8988T (cell line): Measurements from ENCODE around the gene RETN.
"Not testable (repeated sequence)": the region's sequence is repeated elsewhere in the genome, so short reads cannot be mapped to it uniquely, and the experiment has no call there.

Source experiments
- DNase-seq: peaks from one replicate; pipeline ENCODE4 v3.0.0; 2011

RETN gene

DNA sequence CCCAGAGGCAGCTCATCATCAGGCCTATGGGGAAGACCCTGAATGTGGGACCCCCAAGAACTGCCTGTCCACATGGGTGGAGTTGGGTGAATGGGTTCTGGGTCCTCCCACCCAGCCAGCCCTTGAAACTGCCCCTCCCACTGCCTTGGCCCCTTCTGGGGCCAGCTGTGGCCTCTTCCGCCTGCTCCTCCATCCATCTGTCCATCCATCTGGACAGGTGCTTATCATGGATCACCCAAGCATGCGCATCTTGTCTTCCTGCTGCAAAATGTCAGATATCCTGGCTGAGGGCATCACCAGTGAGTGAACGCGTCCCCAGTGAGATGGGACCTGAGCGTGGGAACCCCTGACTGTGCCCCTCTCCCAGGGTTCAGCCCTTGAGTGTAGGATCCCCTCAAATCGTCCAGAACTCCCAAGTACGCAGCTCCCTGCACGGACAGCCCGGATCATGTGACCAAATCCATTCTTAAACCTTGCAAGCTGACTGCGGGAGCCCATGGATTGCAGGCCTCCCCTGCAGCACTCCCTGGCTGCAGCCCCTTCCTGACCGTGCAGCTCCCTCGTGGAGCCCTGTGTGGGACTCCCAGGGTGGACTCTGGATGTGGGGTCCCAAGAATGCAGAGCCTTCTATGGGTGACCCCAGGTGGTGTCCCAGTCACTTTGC lies 29.9 kb upstream of the RETN start:
- DNase-seq: no peak

DNA sequence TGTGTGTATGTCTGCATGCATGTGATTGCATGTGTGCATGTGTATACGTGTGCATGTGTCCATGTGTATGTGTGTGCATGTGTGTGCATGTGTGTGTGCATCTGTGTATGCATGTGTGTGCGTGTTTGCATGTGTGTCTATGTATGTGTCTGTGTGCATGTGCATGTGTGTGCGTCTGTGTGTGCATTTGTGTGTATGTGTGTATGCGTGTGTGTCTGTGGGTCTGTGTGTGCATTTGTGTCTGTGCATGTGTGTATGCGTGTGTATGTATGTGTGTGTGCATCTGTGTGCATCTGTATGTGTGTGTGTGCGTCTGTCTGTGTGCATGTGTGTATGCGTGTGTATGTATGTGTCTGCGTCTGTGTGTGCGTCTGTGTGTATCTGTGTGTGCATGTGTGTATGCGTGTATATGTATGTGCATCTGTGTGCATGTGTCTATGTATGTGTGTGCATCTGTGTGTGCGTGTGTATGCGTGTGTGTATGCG lies 28.9 kb upstream of the RETN start:
- no peak for DNase-seq

DNA sequence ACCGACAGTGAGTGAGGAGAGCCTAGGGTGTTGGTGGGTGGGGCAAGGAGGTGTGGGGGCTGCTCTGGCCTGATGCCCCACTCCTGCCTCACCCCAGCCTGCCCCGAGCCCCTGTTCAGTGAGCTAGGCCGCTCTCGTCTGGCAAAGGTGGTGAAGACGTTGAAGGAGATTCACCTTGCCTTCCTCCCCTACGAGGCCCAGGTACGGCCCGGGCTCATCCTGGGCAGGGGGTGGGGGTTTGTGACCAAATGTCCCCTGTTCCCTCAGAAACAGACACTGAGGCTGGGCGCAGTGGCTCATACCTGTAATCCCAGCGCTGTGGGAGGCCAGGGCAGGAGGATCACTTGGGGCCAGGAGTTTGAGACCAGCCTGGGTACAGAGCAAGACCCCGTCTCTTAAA lies 28.0 kb upstream of the RETN start:
- DNase-seq: no peak

DNA sequence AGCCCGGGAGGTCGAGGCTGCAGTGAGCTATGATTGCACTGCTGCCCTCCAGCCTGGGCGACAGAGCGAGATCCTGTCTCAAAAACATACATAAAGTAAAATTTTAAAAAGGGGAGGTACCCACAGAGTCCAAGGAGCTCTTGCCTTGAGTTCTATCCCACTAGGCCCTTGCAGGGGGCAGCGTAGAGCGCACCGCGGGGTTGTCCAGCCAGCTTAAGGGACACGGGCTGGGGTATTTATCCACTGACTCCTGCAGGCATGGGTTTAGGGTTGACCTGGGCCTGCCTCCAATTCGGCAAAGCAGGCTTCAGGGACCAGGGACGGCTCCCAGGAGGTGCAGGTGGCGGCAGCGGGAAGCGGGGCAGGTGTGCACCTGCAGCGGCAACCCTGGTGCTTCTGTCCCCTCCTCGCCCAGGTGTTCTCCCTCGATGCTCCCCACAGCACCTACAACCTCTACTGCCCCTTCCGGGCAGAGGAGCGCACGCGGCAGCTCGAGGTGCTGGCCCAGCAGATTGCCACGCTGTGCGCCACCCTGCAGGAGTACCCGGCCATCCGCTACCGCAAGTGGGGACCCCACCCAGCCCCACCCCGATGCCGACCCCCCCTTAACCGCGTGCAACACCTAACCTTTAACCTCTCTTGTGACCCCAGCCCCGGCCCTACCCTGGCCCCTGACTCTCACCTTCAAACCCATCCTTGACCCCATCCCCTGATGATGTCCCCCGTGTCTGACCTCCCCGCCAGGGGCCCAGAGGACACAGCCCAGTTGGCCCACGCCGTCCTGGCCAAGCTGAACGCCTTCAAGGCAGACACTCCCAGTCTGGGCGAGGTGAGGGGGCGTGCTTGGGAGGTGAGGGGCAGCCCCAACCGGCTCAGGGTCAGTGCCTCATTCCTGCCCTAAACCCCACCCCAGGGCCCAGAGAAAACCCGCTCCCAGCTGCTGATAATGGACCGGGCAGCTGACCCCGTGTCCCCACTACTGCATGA lies 27.3 kb upstream of the RETN start:
- no peak for DNase-seq

DNA sequence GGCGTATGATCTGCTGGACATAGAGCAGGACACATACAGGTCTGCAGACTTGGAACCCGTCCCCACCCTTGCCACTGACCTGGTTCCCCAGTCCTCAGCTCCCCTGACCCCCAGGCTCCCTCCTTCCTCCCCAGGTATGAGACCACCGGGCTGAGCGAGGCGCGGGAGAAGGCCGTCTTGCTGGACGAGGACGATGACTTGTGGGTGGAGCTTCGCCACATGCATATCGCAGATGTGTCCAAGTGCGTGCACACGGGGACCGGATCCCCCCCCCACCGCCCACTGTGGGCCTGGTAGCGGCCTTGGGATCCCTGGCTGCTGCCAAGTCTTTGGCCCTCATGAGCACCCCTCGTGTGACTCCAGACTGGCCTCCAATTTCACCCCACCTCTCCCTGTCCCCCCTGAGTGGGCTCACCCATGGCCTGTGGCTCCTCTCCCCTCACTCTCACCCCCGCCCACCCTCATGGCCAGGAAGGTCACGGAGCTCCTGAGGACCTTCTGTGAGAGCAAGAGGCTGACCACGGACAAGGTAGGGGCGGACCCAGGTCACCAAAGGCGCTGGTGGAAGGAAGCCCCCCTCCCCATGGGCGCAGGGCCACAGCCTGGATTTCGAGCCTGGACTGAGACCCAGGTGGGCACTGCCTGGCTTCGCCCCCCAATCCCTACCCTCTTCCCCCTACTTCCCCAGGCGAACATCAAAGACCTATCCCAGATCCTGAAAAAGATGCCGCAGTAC lies 26.4 kb upstream of the RETN start:
- DNase-seq: no peak

DNA sequence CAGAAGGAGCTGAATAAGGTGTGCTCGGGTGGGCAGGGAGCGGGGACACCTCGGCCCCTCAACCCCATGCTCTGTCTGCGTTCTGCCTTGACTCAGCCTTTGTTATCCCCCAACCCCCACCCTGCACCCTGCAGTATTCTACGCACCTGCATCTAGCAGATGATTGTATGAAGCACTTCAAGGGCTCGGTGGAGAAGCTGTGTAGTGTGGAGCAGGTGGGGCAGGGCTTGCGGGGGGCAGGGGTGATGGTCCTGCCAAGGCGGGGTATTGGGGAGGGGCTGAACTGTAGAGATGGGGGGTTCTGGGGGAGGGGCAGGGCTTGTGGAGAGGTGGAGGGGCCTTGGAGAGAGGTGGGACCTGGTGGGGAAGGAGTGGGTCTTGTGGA lies 25.8 kb upstream of the RETN start:
- no peak for DNase-seq

DNA sequence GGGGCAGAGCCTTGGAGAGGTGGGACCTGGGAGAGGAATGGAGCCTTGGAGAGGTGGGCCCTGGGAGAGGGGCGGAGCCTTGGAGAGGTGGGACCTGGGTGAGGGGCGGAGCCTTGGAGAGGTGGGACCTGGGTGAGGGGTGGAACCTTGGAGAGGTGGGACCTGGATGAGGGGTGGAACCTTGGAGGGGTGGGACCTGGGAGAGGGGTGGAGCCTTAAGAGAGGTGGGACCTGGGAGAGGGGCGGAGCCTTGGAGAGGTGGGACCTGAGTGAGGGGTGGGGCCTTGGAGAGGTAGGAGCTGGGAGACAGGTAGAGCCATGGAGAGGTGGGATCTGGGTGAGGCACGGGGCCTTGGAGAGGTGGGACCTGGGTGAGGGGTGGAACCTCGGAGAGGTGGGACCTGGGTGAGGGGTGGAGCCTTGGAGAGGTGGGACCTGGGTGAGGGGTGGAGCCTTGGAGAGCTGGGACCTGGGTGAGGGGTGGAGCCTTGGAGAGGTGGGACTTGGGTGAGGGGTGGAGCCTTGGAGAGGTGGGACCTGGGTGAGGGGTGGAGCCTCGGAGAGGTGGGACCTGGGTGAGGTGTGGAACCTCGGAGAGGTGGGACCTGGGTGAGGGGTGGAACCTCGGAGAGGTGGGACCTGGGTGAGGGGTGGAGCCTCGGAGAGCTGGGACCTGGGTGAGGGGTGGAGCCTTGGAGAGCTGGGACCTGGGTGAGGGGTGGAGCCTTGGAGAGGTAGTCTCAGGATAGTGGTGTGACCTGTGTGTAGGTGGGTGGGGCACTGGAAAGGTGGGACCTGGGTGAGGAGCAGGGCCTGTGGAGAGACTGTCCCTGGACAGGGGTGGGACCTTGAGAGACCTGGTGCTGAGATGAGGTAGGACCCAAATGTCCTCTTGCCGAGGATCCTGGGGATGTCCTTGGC lies 25.0 kb upstream of the RETN start:
- not testable (repeated sequence) for DNase-seq

DNA sequence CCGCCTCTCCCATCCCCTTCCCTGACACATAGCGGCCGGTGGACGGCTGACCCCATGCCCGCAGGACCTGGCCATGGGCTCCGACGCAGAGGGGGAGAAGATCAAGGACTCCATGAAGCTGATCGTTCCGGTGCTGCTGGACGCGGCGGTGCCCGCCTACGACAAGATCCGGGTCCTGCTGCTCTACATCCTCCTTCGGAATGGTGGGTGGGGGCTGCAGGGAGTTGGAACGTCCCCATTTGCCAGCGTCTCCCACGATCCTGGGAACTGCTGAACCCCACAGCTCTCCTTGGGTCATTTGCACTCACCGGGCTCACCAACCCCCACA lies 24.3 kb upstream of the RETN start:
- DNase-seq: no peak

DNA sequence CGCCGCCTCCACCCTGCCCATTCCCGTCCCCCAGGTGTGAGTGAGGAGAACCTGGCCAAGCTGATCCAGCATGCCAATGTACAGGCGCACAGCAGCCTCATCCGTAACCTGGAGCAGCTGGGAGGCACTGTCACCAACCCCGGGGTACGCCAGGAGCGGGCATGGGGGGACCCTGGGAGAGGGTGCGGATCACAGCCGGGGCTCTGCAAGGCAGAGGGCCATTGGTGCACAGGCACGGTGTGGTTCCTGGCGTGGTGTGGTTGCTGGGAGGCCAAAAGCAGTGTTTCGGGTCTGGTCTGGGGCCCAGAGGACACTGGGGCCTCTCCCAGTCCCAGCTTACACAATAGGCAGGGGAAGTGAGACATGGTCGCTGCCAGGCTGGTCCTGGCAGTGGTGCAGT lies 23.7 kb upstream of the RETN start:
- DNase-seq: no peak

DNA sequence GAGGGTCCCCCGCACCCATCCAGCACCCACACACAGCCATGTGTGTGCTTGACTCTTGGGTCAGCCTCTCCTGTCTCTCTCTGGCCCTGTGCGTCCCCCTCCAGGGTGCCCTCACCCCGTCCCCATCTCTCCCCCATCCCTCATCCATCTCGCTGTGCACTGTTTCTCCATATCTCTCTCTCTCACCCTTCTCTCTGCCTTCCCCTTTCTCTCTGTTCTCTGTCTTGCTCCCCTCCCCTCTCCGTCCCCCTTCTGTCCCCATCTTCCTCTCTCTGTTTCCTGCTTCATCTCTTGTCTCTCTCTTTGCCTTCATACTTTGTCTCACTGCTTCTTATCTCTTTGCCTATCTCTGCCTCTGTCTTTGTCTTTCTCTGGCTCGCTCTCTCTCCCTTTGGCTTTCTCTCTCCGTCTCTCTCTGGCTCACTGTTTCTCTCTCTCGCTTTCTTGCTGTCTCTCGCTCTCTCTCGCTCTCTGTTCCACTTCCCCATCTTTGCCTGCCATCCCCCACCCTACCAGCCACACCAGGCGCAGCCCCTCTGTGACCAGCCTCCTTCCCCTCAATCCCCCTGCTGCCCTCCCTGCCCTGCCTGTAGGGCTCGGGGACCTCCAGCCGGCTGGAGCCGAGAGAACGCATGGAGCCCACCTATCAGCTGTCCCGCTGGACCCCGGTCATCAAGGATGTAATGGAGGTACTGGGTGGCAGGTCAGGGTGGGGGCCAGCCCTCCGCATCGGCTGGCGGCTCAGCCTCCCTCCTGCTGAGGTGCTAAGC lies 23.0 kb upstream of the RETN start:
- DNase-seq: no peak

DNA sequence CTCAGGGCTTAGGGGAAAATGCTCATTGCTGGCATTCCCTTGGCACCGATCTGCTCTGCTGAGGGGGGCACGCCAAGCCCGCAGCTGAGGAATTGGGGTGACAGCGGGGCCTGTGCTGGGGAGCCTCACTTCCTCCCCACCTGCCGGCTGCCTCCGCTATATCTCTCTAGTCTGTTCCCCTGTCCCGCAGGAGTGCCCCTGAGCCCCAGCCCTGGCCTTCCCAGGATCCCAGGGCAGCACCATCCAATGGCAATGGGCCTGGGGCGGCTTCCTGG lies 22.5 kb upstream of the RETN start:
- DNase-seq: no peak

DNA sequence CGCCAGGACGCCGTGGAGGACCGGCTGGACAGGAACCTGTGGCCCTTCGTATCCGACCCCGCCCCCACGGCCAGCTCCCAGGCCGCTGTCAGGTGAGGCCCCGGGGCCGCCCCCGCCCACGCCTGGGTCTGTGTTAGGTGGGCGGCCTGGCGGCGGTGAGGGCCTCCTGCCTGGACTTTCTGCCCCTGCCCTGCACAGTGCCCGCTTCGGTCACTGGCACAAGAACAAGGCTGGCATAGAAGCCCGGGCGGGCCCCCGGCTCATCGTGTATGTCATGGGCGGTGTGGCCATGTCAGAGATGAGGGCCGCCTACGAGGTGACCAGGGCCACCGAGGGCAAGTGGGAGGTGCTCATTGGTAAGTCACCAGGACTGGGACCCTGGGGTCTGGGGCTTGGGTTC lies 21.7 kb upstream of the RETN start:
- no peak for DNase-seq

DNA sequence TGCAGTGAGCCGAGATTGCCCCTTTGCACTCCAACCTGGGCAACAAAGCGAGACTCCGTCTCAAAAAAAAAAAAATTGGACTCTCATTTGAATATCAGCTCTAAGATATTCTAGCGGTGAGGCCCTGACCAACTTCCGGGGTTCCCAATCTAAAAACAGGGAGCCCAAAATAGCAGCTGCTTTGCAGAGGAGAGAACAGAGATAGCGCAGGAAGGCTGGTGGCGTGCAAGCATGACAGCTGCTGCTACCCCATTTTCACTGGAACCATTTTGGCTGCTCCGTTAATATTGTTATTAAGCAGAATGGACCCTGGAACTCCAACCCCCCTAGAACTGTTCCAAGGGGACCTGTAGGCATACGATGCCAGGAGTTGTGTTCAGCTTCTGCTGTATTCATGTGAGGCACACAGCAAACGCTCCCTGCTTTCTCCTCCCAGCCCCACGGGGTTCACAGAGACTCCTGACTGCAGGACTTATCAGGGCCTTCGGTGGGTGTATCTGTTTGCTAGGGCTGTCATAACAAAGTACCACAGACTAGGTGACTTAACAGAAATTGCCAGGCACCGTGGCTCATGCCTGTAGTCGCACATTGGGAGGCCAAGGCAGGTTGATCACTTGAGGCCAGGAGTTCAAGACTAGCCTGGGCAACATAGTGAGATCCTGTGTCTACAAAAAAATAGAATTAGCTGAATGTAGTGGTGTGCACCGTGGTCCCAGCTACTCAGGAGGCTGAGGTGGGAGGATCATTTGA lies 20.4 kb upstream of the RETN start:
- DNase-seq: no peak

DNA sequence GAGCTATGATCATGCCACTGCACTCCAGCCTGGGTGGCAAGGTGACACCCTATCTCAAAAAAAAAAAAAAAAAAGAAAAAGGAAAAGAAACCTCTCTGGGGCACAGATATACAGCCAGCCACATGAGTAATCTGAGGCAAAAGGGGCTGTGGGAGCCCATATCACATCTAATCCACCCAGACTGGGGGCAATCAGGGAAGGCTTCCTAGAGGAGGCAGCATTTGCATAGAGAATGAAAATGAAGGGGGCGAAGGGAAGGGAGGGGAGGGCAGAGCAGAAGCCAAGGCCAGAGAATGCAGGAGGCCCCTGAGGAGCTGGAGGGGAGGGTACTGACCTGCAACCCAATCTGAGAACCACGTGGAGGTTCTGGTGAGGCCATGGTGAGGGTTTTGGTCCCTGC lies 18.7 kb upstream of the RETN start:
- no peak for DNase-seq

DNA sequence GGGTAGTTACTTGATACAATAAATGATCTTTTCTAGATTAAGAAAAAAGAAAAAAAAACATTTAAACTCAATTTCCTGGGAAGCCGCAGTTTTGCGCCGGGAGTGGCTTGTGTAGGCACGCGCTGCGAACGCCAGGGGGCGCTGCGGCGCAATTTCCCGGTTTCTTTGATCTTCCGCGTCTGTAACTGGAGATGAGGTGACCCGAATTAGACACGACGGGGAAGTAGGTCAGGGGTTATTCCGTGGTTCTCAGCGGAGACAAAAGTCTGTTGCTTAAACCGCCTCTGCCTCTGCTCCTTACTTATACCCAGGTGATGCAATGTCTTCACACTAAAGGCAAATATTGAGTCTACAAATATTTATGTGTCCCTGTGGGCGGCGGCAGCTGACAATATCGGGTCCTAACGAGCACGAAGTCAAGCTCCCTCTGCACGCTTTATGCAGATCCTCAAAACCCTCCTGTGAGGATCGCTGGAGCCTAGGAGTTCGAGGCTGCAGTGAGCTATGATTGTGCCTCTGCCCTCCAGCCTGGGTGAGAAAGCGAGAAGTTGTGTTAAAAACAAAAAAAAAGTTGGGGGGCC lies 16.7 kb upstream of the RETN start:
- DNase-seq: no peak

DNA sequence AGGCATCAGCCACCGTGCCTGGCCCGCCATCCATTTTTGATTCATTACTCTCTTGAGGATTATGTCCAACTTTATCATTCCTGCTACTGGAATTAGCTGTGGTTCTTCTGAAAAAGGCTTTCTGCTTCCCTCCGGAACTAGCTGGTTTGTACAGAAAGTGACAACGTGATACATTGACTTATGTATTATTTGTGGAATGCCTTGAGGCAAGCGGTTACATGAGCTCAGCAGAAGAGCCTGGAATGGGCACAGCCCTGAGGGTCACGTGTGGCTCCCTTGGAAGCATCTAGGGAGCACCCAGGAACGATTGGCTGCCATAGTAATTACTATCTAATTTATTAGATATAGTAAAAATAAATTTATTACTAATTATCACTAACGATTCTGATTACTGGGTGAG lies 14.4 kb upstream of the RETN start:
- DNase-seq: no peak

DNA sequence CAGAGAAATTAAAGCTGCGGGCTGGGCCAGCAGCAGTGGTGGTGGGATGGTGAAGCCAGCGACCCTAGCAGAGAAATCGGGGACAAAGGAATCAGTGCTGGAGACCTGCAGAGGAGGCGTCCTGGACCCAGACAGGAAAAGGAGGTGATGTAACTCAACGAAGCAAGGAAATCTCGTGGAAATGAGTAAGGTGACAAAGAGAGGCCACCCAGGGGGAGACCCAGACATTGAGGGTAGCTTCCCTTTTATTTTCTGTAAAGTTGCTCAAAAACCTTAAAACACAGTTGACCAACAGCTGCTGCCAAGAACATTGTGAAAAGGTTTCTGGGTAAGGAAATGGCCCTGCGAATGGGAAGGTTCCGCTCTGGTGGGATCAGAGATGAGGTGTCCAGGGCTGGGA lies 13.3 kb upstream of the RETN start:
- DNase-seq: no peak

DNA sequence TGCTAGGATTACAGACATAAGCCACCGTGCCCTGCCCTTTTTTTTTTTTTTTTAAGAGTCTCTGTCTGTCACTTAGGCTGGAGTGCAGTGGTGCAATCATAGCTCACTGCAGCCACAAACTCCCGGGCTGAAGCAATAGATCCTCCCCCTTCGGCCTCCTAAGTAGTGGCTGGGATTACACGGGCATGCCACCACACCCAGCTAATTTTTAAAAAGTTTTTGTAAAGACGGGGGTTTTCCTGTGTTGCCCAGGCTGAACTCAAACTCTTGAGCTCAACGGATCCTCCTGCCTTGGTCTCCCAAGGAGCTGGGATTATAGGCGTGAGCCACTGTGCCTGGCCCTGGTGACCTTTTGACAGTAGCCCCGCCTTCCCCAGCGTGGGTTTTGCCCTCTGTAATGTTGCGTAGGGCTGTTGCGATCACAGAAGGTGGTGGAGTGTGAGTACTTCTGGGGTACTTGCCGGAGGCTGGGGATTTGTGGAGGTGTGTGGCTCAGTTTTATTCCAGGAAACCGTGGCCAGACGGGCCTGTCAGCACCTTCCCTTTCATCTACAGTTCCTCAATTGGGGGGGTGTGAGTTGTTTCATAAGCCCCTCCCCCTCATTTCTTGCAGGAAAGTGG lies 11.6 kb upstream of the RETN start:
- DNase-seq: no peak

DNA sequence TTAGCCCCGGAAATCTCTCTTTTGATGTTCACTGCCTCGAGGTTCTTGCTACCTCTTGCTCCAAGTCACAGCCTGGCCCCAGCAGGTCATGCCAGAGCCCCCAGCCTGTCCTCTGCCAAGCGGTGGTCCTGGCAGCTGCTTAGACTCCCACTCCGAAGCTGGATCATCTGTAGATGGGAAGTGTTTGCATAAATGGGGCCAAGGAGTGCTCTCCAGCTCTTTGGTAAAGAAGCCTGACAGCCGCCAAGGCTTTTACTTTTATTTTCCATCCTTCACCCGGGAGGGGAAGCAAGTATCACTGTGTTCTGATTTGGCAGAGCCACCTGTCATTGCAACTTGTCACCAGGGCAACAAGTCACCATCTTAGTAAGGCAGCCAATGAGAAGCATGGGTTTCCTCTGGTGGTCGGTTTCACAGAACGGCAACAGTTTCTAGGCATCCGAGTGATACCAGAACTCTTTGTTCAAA lies 10.6 kb upstream of the RETN start:
- DNase-seq: no peak
